IMR-90 (cell line): ENCODE results near the gene CYP2R1. TPM values are rescaled to one million over a fixed set of nuclear protein-coding genes. Genes with fewer than 3 reads are reported as not detected.

Experiments
- ATAC-seq: fragments of 200-7000 bp; cut with Tn5 transposase; 2 replicates; pipeline ENCODE4 v1.9.1; 2020; ENCODE audit warnings: low read depth, mild to moderate bottlenecking, moderate library complexity
- BruUV-seq: library from RNA; stranded (reverse); fragments of 400-500 nt; replicated peaks from 2 replicates; lab custom pipeline; 2021; lab: Mats Ljungman, UMichigan
- CTCF ChIA-PET: fragments of 300-600 bp; formaldehyde crosslinking; extraction: SDS; loops from one replicate; lab custom pipeline; 2021; ENCODE audit warnings: antibody characterized with exemption; lab: Yijun Ruan, JAX
- POLR2A ChIA-PET: fragments of 300-600 bp; sonication (Branson Sonifier 250); formaldehyde crosslinking; loops from one replicate; lab custom pipeline; 2022; ENCODE audit warnings: antibody characterized with exemption; ENCODE audit not compliant: unreplicated experiment; lab: Charles Lee
- DNase-seq: peaks from one replicate; pipeline ENCODE4 v3.0.0; 2013
- H2AFZ ChIP-seq: replicated peaks from 2 replicates; pipeline ENCODE3; 2013; ENCODE audit warnings: low read length, mild to moderate bottlenecking; ENCODE audit not compliant: poor library complexity
- H2AK5ac ChIP-seq: 2 replicates; pipeline ENCODE4 v1.6.1; 2013; ENCODE audit warnings: low read depth, low read length, inconsistent platforms
- H2AK9ac ChIP-seq: replicated peaks from 2 replicates; pipeline ENCODE3; 2013; ENCODE audit warnings: mild to moderate bottlenecking, low read depth, low read length, moderate library complexity; ENCODE audit not compliant: poor library complexity
- H2BK120ac ChIP-seq: 2 replicates; pipeline ENCODE4 v1.6.1; 2013; ENCODE audit warnings: low read depth, low read length, inconsistent platforms
- H2BK15ac ChIP-seq: 3 replicates; pipeline ENCODE4 v1.6.1; 2013; ENCODE audit warnings: low read depth, low read length, inconsistent platforms
- H2BK20ac ChIP-seq: 2 replicates; pipeline ENCODE4 v1.6.1; 2013; ENCODE audit warnings: low read depth, mild to moderate bottlenecking, inconsistent platforms, low read length, moderate library complexity
- H2BK5ac ChIP-seq: 2 replicates; pipeline ENCODE4 v1.6.1; 2013; ENCODE audit warnings: mild to moderate bottlenecking, low read depth, low read length, inconsistent platforms; ENCODE audit not compliant: poor library complexity, severe bottlenecking
- H3K14ac ChIP-seq: replicated peaks from 2 replicates; pipeline ENCODE4 v1.6.1; 2013; ENCODE audit warnings: low read depth, low read length, inconsistent platforms
- H3K18ac ChIP-seq: 2 replicates; pipeline ENCODE4 v1.6.1; 2013; ENCODE audit warnings: low read depth, low read length, control low read depth
- H3K23ac ChIP-seq: 2 replicates; pipeline ENCODE4 v1.6.1; 2013; ENCODE audit warnings: low read depth, low read length, inconsistent platforms
- H3K27ac ChIP-seq: 2 replicates; pipeline ENCODE4 v1.5.1; 2013; ENCODE audit warnings: mild to moderate bottlenecking, control low read depth, low read length; ENCODE audit not compliant: insufficient read depth
- H3K27me3 ChIP-seq: 2 replicates; pipeline ENCODE4 v1.6.1; 2013; ENCODE audit warnings: low read length; ENCODE audit not compliant: control insufficient read depth, insufficient read depth
- H3K36me3 ChIP-seq: 2 replicates; pipeline ENCODE4 v1.6.1; 2013; ENCODE audit warnings: low read length, mixed read lengths; ENCODE audit not compliant: control insufficient read depth, insufficient read depth
- H3K4ac ChIP-seq: 2 replicates; pipeline ENCODE4 v1.6.1; 2013; ENCODE audit warnings: low read depth, low read length, inconsistent platforms
- H3K4me1 ChIP-seq: 2 replicates; pipeline ENCODE4 v1.6.1; 2013; ENCODE audit warnings: low read length, mixed read lengths; ENCODE audit not compliant: control insufficient read depth, insufficient read depth
- H3K4me2 ChIP-seq: 2 replicates; pipeline ENCODE4 v1.6.1; 2013; ENCODE audit warnings: low read depth, mild to moderate bottlenecking, control low read depth, low read length, moderate library complexity
- H3K4me3 ChIP-seq: 2 replicates; pipeline ENCODE4 v1.5.1; 2013; ENCODE audit warnings: low read depth, mild to moderate bottlenecking, control low read depth, low read length, moderate library complexity; ENCODE audit not compliant: insufficient read depth
- H3K56ac ChIP-seq: 2 replicates; pipeline ENCODE4 v1.6.1; 2013; ENCODE audit warnings: low read length, inconsistent platforms; ENCODE audit not compliant: insufficient read depth; ENCODE audit errors: extremely low read depth
- H3K79me1 ChIP-seq, 2 experiments: 2 replicates each; pipeline ENCODE4 v1.6.1; 2013; ENCODE audit warnings: low read length in 2 of 2, inconsistent platforms in 1 of 2, low read depth in 1 of 2
- H3K9ac ChIP-seq: 2 replicates; pipeline ENCODE4 v1.6.1; 2013; ENCODE audit warnings: low read depth, low read length, control low read depth
- H3K9me1 ChIP-seq: 2 replicates; pipeline ENCODE4 v1.6.1; 2013; ENCODE audit warnings: low read length, inconsistent platforms; ENCODE audit not compliant: insufficient read depth
- H3K9me3 ChIP-seq: 2 replicates; pipeline ENCODE4 v1.6.1; 2013; ENCODE audit warnings: low read length; ENCODE audit not compliant: control insufficient read depth, insufficient read depth
- H4K20me1 ChIP-seq: 2 replicates; pipeline ENCODE4 v1.6.1; 2013; ENCODE audit warnings: low read length, inconsistent platforms; ENCODE audit not compliant: insufficient read depth
- H4K5ac ChIP-seq: 2 replicates; pipeline ENCODE4 v1.6.1; 2013; ENCODE audit warnings: mild to moderate bottlenecking, low read depth, low read length, control low read depth
- H4K8ac ChIP-seq, 2 experiments: 2 replicates each; pipeline ENCODE4 v1.6.1; 2013; ENCODE audit warnings: low read depth in 2 of 2, low read length in 2 of 2, control low read depth in 1 of 2, inconsistent platforms in 1 of 2
- H4K91ac ChIP-seq: 2 replicates; pipeline ENCODE4 v1.6.1; 2013; ENCODE audit warnings: low read depth, low read length, inconsistent platforms; ENCODE audit not compliant: insufficient read depth
- BHLHE40 ChIP-seq: fragments of 150-350 bp; IDR thresholded peaks from 2 replicates; pipeline ENCODE4 v1.6.1; 2016; ENCODE audit warnings: mild to moderate bottlenecking, low read depth, low read length
- CEBPB ChIP-seq: IDR thresholded peaks from 2 replicates; pipeline ENCODE4 v1.6.1; 2012; ENCODE audit warnings: low read depth, low read length, improper control_type of control experiment
- CHD1 ChIP-seq: IDR thresholded peaks from 2 replicates; pipeline ENCODE4 v1.6.1; 2012; ENCODE audit warnings: low read depth, low read length, improper control_type of control experiment
- ELK1 ChIP-seq: fragments of 150-350 bp; IDR thresholded peaks from 2 replicates; pipeline ENCODE4 v1.6.1; 2016; ENCODE audit warnings: low read depth, mild to moderate bottlenecking, low read length, moderate library complexity, borderline replicate concordance
- MAFK ChIP-seq: IDR thresholded peaks from 2 replicates; pipeline ENCODE4 v1.6.1; 2012; ENCODE audit warnings: low read depth, low read length, improper control_type of control experiment
- MAZ ChIP-seq: IDR thresholded peaks from 2 replicates; pipeline ENCODE4 v1.6.1; 2012; ENCODE audit warnings: low read depth, mild to moderate bottlenecking, low read length, improper control_type of control experiment, moderate library complexity, borderline replicate concordance
- RAD21 ChIP-seq: IDR thresholded peaks from 2 replicates; pipeline ENCODE4 v1.6.1; 2012; ENCODE audit warnings: low read length, improper control_type of control experiment
- SMC3 ChIP-seq: fragments of 150-350 bp; IDR thresholded peaks from 2 replicates; pipeline ENCODE4 v1.6.1; 2016; ENCODE audit warnings: low read depth, mild to moderate bottlenecking, antibody characterized with exemption, low read length, moderate library complexity
- dilution Hi-C: fragments of 300-500 bp; cut with HindIII; formaldehyde crosslinking; loops from one replicate; pipeline ENCODE4 v1.14.3; 2018; ENCODE audit warnings: low sequenced_read_pairs; ENCODE audit not compliant: unreplicated experiment
- in situ Hi-C: fragments of 300-500 bp; cut with MboI; formaldehyde crosslinking; loops from 3 replicates; pipeline ENCODE4 v1.14.3; 2019; ENCODE audit warnings: low sequenced_read_pairs, inconsistent platforms, mixed read lengths
- intact Hi-C: fragments of 100-400 bp; cut with micrococcal nuclease; formaldehyde crosslinking; loops from 2 replicates; pipeline ENCODE4 v1.10.0; 2022
- polyA plus RNA-seq, 3 experiments: library from polyadenylated mRNA; depleted of rRNA; stranded (reverse); fragments of >200 nt; gene quantifications; 2 replicates each; pipeline ENCODE4 v1.2.3, GENCODE V29; 2012; ENCODE audit warnings: low replicate concordance in 1 of 3
- total RNA-seq: library from RNA; depleted of rRNA; stranded (reverse); fragments of >200 nt; gene quantifications from 2 replicates; pipeline ENCODE4 v1.2.3, GENCODE V29; 2012

Gene CYP2R1
- total and polyA plus RNA-seq, 2 of the 4 experiments (the other 2 are of a cell fraction): 4.7 to 5.2 TPM

DNA sequence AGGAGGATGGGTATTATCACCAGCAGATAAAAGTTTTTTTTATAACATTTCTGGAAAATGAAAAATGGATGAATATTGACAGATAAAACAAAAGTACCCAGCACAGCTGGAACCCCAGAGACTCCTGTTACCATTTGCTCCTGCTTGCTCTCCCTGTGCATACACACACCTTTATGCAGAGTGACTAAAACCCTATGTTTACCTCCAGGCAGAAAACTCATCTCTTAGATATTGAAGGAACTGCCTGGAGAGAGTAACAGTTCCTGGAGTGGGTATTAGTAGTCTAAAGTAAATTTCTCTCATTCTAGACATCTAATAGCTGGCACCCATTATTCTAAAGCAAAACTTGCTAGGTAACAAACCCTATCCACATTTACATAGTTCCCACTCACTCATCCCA is 38.0 kb downstream of the CYP2R1 start:
- TF ChIP-seq RAD21 (no peak), CHD1 (no peak), SMC3 (no peak), BHLHE40 (no peak), CEBPB (no peak), MAFK (no peak), ELK1 (no peak), MAZ (no peak)
- Histone ChIP-seq H3K23ac (no peak overlapping the region), H3K4me1 (no peaks in the 10 kb centered on the region), H2AFZ (no peak overlapping the region), H3K18ac (no peak overlapping the region), H3K4ac (no peak overlapping the region), H3K79me1 (no peaks in the 10 kb centered on the region), H3K4me2 (no peak overlapping the region), H3K4me3 (no peak overlapping the region), H3K27me3 (no peaks in the 10 kb centered on the region), H4K20me1 (no peaks in the 10 kb centered on the region), H4K8ac (no peak overlapping the region), H2BK5ac (no peak overlapping the region), H2BK15ac (no peak overlapping the region), H3K36me3 (no peaks in the 10 kb centered on the region), H3K9me1 (no peaks in the 10 kb centered on the region), H3K56ac (no peak overlapping the region), H4K5ac (no peak overlapping the region), H3K9ac (no peak overlapping the region), H2AK5ac (no peak overlapping the region), H4K91ac (no peak overlapping the region), H2AK9ac (no peak overlapping the region), H3K14ac (no peak overlapping the region), H2BK120ac (no peak overlapping the region), H2BK20ac (no peak overlapping the region), H3K9me3 (no peaks in the 10 kb centered on the region), H3K27ac (no peak overlapping the region)
- ATAC-seq: no peak; the same call in 1 of the 2 replicates
- no peak for DNase-seq
- dilution Hi-C loops (no loop called here), in situ Hi-C loops (no loop called here), intact Hi-C loops (no loop called here)
- no TSS peak for BruUV-seq
- CTCF ChIA-PET: no interaction called here
- POLR2A ChIA-PET: no interaction called here
